Measurements from ENCODE around the gene SLX9. TPM values are rescaled to one million over a fixed set of nuclear protein-coding genes. Genes with fewer than 3 reads are reported as not detected.

The SLX9 gene
- polyA plus RNA-seq, 1 donor (not counting 4 experiments of a cell fraction or from before 2014, with no cell fraction given) = 21.8 TPM

- H3K4me2 ChIP-seq (ENCODE audit: control insufficient read depth, extremely low read depth, insufficient read depth, low read depth, low read length) = no peak overlapping the region
- no peak overlapping the region for H3K4me3 ChIP-seq (ENCODE audit: control insufficient read depth in 2 of 3, extremely low read depth in 1 of 3, insufficient read depth in 2 of 3, low read depth in 1 of 3, low read length in 3 of 3)
- H3K9me1 ChIP-seq (ENCODE audit: control insufficient read depth, extremely low read depth, insufficient read depth, low read length) = no peaks in the 10 kb centered on the region
- H3K9ac ChIP-seq (ENCODE audit: control insufficient read depth, extremely low read depth, insufficient read depth, low read length) = no peak overlapping the region
- no peaks in the 10 kb centered on the region for H3K27me3 ChIP-seq (ENCODE audit: control insufficient read depth, extremely low read depth, insufficient read depth, low read length)
- TF ChIP-seq CTCF (optimal IDR thresholded peaks at IDR 0.05 in 1 of 3, IDR thresholded peaks at IDR 0.05 in 1 of 3, conservative IDR thresholded peaks at IDR 0.05 in 1 of 3; ENCODE audit: extremely low read depth in 1 of 3, insufficient read depth in 2 of 3, low read length in 3 of 3) (no peak), EZH2 (IDR thresholded peaks at IDR 0.05; ENCODE audit: low read length) (no peak)
- H3K27ac ChIP-seq (ENCODE audit: control insufficient read depth, insufficient read depth, low read length) = no peak overlapping the region
- no peaks in the 10 kb centered on the region for H3K79me2 ChIP-seq (ENCODE audit: control insufficient read depth, insufficient read depth, low read length)
- DNase-seq (ENCODE audit: low read depth, low spot score) (no peak), FAIRE-seq (no peak)
- no peak overlapping the region for H2AFZ ChIP-seq (ENCODE audit: control insufficient read depth, low read length)
- H3K4me1 ChIP-seq (ENCODE audit: control insufficient read depth, extremely low read depth, insufficient read depth, low read length) = no peaks in the 10 kb centered on the region
- H3K36me3 ChIP-seq (ENCODE audit: control insufficient read depth in 2 of 2, extremely low read depth in 1 of 2, insufficient read depth in 2 of 2, low read length in 2 of 2) = peaks cover 5 to 17% of the 10 kb centered on the region in 2 experiments
- dilution Hi-C loops (cut with MboI; ENCODE audit: extremely low pct_ligation_motif_present, low sequenced_read_pairs) = no loop called here
- H3K9me3 ChIP-seq (ENCODE audit: control insufficient read depth, low read depth, low read length) = no peaks in the 10 kb centered on the region
- no peaks in the 10 kb centered on the region for H4K20me1 ChIP-seq (ENCODE audit: control insufficient read depth, extremely low read depth, insufficient read depth, low read length)
Measured at GRCh38 chr21:44972821-44973220, 33.0 kb downstream of the SLX9 start.

- H3K27ac ChIP-seq (ENCODE audit: control insufficient read depth, insufficient read depth, low read length) = no peak overlapping the region
- H3K9ac ChIP-seq (ENCODE audit: control insufficient read depth, extremely low read depth, insufficient read depth, low read length) = no peak overlapping the region
- H3K9me1 ChIP-seq (ENCODE audit: control insufficient read depth, extremely low read depth, insufficient read depth, low read length) = no peaks in the 10 kb centered on the region
- no peaks in the 10 kb centered on the region for H3K79me2 ChIP-seq (ENCODE audit: control insufficient read depth, insufficient read depth, low read length)
- no peak overlapping the region for H3K4me2 ChIP-seq (ENCODE audit: control insufficient read depth, extremely low read depth, insufficient read depth, low read depth, low read length)
- peaks cover 0 to 17% of the 10 kb centered on the region in 2 experiments for H3K36me3 ChIP-seq (ENCODE audit: control insufficient read depth in 2 of 2, extremely low read depth in 1 of 2, insufficient read depth in 2 of 2, low read length in 2 of 2)
- H2AFZ ChIP-seq (ENCODE audit: control insufficient read depth, low read length) = no peak overlapping the region
- H3K4me1 ChIP-seq (ENCODE audit: control insufficient read depth, extremely low read depth, insufficient read depth, low read length) = no peaks in the 10 kb centered on the region
- TF ChIP-seq CTCF (optimal IDR thresholded peaks at IDR 0.05 in 1 of 3, IDR thresholded peaks at IDR 0.05 in 1 of 3, conservative IDR thresholded peaks at IDR 0.05 in 1 of 3; ENCODE audit: extremely low read depth in 1 of 3, insufficient read depth in 2 of 3, low read length in 3 of 3) = no peak
- no peak for TF ChIP-seq EZH2 (IDR thresholded peaks at IDR 0.05; ENCODE audit: low read length)
- no peak for FAIRE-seq
- no peak for DNase-seq (ENCODE audit: low read depth, low spot score)
- no peaks in the 10 kb centered on the region for H4K20me1 ChIP-seq (ENCODE audit: control insufficient read depth, extremely low read depth, insufficient read depth, low read length)
- H3K9me3 ChIP-seq (ENCODE audit: control insufficient read depth, low read depth, low read length) = no peaks in the 10 kb centered on the region
- H3K4me3 ChIP-seq (ENCODE audit: control insufficient read depth in 2 of 3, extremely low read depth in 1 of 3, insufficient read depth in 2 of 3, low read depth in 1 of 3, low read length in 3 of 3) = no peak overlapping the region
- dilution Hi-C loops (cut with MboI; ENCODE audit: extremely low pct_ligation_motif_present, low sequenced_read_pairs) = no loop called here
- no peaks in the 10 kb centered on the region for H3K27me3 ChIP-seq (ENCODE audit: control insufficient read depth, extremely low read depth, insufficient read depth, low read length)
Measured at GRCh38 chr21:44973598-44973997, 33.8 kb downstream of the SLX9 start.

Measured in keratinocyte (primary cell).